A673 (cell line): ENCODE data around the gene NCKAP5. TPM values are rescaled to one million over a fixed set of nuclear protein-coding genes. Genes with fewer than 3 reads are reported as not detected.
A peak's percentile ranks its signal among the peaks of the same experiment; 100 is the strongest.

Experiments
- BruUV-seq: library from RNA; stranded (reverse); fragments of 400-500 nt; replicated peaks from 2 replicates; lab custom pipeline; 2021; lab: Mats Ljungman, UMichigan
- CTCF ChIA-PET: fragments of 300-600 bp; sonication (Branson Sonifier 250); formaldehyde crosslinking; loops from one replicate; lab custom pipeline; 2022; ENCODE audit warnings: antibody characterized with exemption; lab: Charles Lee
- POLR2A ChIA-PET: fragments of 300-600 bp; sonication (Branson Sonifier 250); formaldehyde crosslinking; loops from one replicate; lab custom pipeline; 2022; ENCODE audit warnings: antibody characterized with exemption; ENCODE audit not compliant: low non-redundant PET; lab: Charles Lee
- DNase-seq: peaks from one replicate; pipeline ENCODE4 v3.0.0-alpha.2; 2015; ENCODE audit warnings: low spot score
- H3K27ac ChIP-seq: fragments of 200-600 bp; sonication (generic); 2 replicates; pipeline ENCODE4 v1.5.1; 2016; ENCODE audit warnings: mixed run types, low read depth, mild to moderate bottlenecking, mixed read lengths, antibody characterized with exemption, low read length; ENCODE audit not compliant: poor library complexity, severe bottlenecking
- H3K27me3 ChIP-seq: fragments of 200-600 bp; sonication (generic); replicated peaks from 2 replicates; pipeline ENCODE4 v1.6.1; 2017; ENCODE audit warnings: mixed run types, low read depth, mild to moderate bottlenecking, mixed read lengths, antibody characterized with exemption, low read length; ENCODE audit not compliant: insufficient read depth, poor library complexity
- H3K36me3 ChIP-seq: fragments of 200-600 bp; sonication (generic); 2 replicates; pipeline ENCODE4 v1.6.1; 2016; ENCODE audit warnings: mixed run types, mild to moderate bottlenecking, mixed read lengths, antibody characterized with exemption, low read length; ENCODE audit not compliant: insufficient read depth, poor library complexity, severe bottlenecking
- H3K4me1 ChIP-seq: fragments of 200-600 bp; sonication (generic); 2 replicates; pipeline ENCODE4 v1.6.1; 2017; ENCODE audit warnings: mixed run types, mild to moderate bottlenecking, mixed read lengths, antibody characterized with exemption, low read length; ENCODE audit not compliant: insufficient read depth, poor library complexity, severe bottlenecking
- H3K4me3 ChIP-seq: fragments of 200-600 bp; sonication (generic); 2 replicates; pipeline ENCODE4 v1.5.1; 2016; ENCODE audit warnings: low read depth, mixed run types, mild to moderate bottlenecking, mixed read lengths, low read length; ENCODE audit not compliant: poor library complexity, severe bottlenecking
- H3K9me3 ChIP-seq: fragments of 200-600 bp; sonication (generic); 2 replicates; pipeline ENCODE4 v1.6.1; 2016; ENCODE audit warnings: mixed run types, low read depth, mild to moderate bottlenecking, mixed read lengths, antibody characterized with exemption, low read length; ENCODE audit not compliant: poor library complexity, severe bottlenecking
- CTCF ChIP-seq: fragments of 300-800, 200-600 bp; sonication (generic); conservative IDR thresholded peaks from 2 replicates; pipeline ENCODE4 v1.5.1; 2017; ENCODE audit warnings: low read depth, mild to moderate bottlenecking, antibody characterized with exemption, low read length, moderate library complexity, mixed read lengths
- EZH2 ChIP-seq: fragments of 200-600 bp; sonication (generic); IDR thresholded peaks from 2 replicates; pipeline ENCODE4 v1.6.1; 2017; ENCODE audit warnings: borderline replicate concordance, low read depth, mild to moderate bottlenecking, mixed read lengths, antibody characterized with exemption, low read length; ENCODE audit not compliant: poor library complexity, severe bottlenecking
- intact Hi-C: fragments of 100-400 bp; cut with micrococcal nuclease; formaldehyde crosslinking; loops from one replicate; pipeline ENCODE4 v1.10.0; 2022; ENCODE audit not compliant: unreplicated experiment
- total RNA-seq: library from RNA; stranded (reverse); gene quantifications from 2 replicates; pipeline ENCODE4 v1.2.3, GENCODE V29; 2021

Gene NCKAP5
- total RNA-seq, 1 experiment from 2014 or later: 26.6 TPM

GRCh38 chr2:133425612-133426011 is 142.7 kb downstream of the NCKAP5 start:
- intact Hi-C loops: no loop called here
- no peaks in the 10 kb centered on the region for H3K9me3 ChIP-seq
- peaks cover 65% of the 10 kb centered on the region for H3K4me1 ChIP-seq
- POLR2A ChIA-PET: no interaction called here
- no peak for TF ChIP-seq EZH2
- no peak for TF ChIP-seq CTCF
- H3K27ac ChIP-seq: no peak overlapping the region
- no peaks in the 10 kb centered on the region for H3K36me3 ChIP-seq
- no peak for DNase-seq
- CTCF ChIA-PET: no interaction called here
- no peaks in the 10 kb centered on the region for H3K27me3 ChIP-seq
- no peak overlapping the region for H3K4me3 ChIP-seq
- BruUV-seq: no TSS peak

- no peaks in the 10 kb centered on the region for H3K36me3 ChIP-seq
- no peaks in the 10 kb centered on the region for H3K9me3 ChIP-seq
- H3K27ac ChIP-seq: no peak overlapping the region
- intact Hi-C loops: loop anchor here (5.0 kb wide), 1 partner anchor 158 kb away; no protein-coding TSS in a partner anchor
- ChIA-PET CTCF (no interaction called here), POLR2A (no interaction called here)
- no peak overlapping the region for H3K4me3 ChIP-seq
- peaks cover 65% of the 10 kb centered on the region for H3K4me1 ChIP-seq
- TF ChIP-seq CTCF: no peak
- TF ChIP-seq EZH2: no peak
- DNase-seq: no peak
- BruUV-seq: no TSS peak
- H3K27me3 ChIP-seq: no peaks in the 10 kb centered on the region
Observed at GRCh38 chr2:133424876-133425275, 143.4 kb downstream of the NCKAP5 start.

GRCh38 chr2:133422931-133423351 is 145.3 kb downstream of the NCKAP5 start:
- H3K9me3 ChIP-seq: no peaks in the 10 kb centered on the region
- H3K27ac ChIP-seq: peak overlapping the region; percentile 60
- peaks cover 61% of the 10 kb centered on the region for H3K4me1 ChIP-seq
- H3K4me3 ChIP-seq: no peak overlapping the region
- POLR2A ChIA-PET: no interaction called here
- H3K27me3 ChIP-seq: no peaks in the 10 kb centered on the region
- DNase-seq: peak; percentile 81
- H3K36me3 ChIP-seq: no peaks in the 10 kb centered on the region
- CTCF ChIA-PET: no interaction called here
- no TSS peak for BruUV-seq
- intact Hi-C loops: loop anchor here (5.0 kb wide), 1 partner anchor 156 kb away; no protein-coding TSS in a partner anchor
- TF ChIP-seq CTCF (no peak), EZH2 (no peak)
